Measurements from ENCODE around the gene C5orf63.
"Not testable (repeated sequence)": the region's sequence is repeated elsewhere in the genome, so short reads cannot be mapped to it uniquely, and the experiment has no call there.

Gene C5orf63

GRCh38 chr5:127008300-127008975 is 64.9 kb downstream of the C5orf63 start:
- no peak for FAIRE-seq

DNA sequence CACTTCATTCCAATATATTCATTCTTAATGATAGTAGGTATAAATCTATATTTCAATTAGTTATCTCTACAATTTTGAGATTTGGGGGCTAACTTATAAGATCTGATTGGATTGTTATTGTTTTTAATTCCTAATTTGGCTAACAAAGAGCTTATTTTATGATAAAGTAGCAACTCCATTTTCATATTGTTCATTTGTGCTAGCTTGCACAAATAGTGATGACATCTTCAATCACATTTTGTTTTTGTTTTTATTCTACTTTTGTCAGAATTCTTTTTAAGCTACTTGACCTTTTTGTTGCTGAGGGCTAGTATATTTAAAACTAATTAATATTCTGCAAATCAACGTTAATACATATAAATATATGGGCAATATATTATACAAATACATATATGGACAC is 65.8 kb downstream of the C5orf63 start:
- DNase-seq (ENCODE audit: low spot score) (no peak), FAIRE-seq (no peak)

More at GRCh38 chr5:127008300-127008975, 64.9 kb downstream of the C5orf63 start:
- DNase-seq (ENCODE audit: low spot score): no peak

DNA sequence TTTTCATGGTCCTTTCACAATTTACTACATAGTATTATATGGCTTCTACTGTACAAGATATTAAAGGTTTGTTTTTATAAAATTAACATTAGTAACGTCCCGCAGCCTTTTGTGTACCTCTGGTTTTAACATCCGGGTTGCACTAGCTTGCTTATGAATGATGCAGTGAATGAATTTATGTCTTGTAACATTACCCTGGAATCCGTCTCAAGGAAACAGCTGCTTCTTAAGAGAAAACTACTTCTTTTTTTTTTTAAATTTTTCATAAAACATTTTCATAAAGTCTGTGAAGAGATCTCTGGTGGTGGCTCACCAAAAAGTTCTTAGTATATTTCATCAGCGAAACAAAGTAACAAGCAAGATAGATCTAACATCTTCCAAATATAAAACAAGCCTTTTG is 66.6 kb downstream of the C5orf63 start:
- FAIRE-seq (no peak), DNase-seq (ENCODE audit: low spot score) (no peak)

- not testable (repeated sequence) for FAIRE-seq; DNase-seq (ENCODE audit: low spot score)
These were observed 68.0 kb downstream of the C5orf63 start for GRCh38 chr5:127005282-127005681.

DNA sequence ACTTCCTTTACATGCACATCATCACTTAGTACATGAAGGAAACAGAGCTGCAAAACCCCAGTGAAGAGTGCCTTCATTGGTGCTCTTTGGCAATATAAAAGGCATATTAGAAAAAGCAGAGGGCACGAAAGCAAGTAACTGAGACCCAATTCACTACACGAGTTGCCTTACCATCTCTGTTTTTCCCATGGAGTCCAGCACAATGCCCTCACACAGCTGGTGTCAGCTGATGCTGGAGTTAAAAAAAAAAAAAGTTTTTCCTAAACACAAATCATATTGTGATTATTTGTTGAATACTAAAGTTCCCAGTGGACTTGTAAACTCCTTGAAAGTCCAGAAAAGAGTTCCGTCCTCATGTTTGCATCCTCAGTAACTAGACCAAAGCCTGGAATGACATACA is 68.6 kb downstream of the C5orf63 start:
- no peak for FAIRE-seq
- DNase-seq (ENCODE audit: low spot score): no peak

DNA sequence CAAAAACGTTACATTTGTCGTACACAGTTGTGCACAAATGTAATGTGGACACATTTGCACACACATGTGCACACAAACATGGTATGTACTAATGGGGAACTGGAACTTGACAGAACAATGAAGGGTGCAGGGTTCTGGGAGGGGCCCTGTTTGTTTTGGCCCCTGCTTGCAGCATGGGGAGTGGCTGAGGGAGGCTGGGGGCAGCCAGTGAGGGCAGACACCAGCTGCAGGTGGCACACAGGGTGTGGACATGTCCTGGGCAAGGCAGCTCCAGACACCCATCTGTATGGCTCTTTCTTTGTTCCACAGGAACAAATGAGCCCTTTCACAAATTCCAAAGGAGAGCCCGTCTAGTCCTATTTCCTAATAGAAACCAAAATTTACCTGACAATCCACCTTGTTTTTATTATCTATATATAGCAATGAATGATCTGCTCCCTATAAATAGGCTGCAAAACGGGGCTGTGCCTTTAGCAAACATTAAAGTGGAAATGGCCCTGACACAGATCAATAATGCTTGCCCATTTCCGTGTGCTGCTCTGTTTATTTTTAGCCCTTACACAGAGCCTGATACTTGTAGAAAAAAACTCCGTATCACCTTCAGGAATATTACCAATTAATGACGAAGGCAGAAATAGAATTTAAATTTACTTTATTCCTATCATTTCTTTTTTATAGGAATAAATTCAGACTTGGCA is 69.4 kb downstream of the C5orf63 start:
- DNase-seq (ENCODE audit: low spot score) (no peak), FAIRE-seq (no peak)

- DNase-seq (ENCODE audit: low spot score) (peak; percentile 17), FAIRE-seq (no peak)
These were observed 70.9 kb downstream of the C5orf63 start for GRCh38 chr5:127002390-127002789.

DNA sequence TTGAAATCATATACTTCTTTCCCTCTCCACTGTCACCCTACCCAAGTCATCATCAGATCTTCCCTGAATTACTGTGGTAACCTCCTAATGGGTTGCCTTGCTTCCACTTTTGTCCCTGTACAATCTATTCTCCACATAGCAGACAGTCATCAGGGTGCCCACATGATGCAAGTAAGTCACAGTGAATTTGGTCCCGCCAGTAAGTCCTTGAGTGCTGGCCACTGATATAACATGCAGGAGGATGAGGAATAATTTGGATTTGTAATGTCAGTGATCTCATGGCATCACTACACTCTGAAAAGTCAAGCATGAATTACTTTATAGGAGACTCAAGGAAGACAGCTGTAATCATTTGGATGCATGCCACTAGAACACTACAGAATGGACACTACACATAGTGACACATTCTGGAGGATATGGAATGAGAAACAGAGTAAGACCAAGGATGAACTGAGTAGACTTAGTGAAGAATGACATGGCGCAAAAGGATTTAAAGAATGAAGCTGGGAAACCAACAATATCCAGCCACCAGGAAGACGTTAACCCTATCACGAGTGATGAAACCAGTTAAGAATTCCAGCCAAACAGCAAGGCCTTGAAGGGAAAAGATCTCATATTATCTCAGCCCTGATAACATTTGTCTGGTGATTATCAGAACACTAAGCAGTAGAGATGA is 71.5 kb downstream of the C5orf63 start:
- DNase-seq (ENCODE audit: low spot score): peak; percentile 57

More for the DNA sequence above, 71.5 kb downstream of the C5orf63 start:
- no peak for FAIRE-seq

All from urothelium cell line (cell line).